Colonic mucosa (tissue), 4 donors: Measurements from ENCODE around the gene CDC73. TPM values are rescaled to one million over a fixed set of nuclear protein-coding genes. Genes with fewer than 3 reads are reported as not detected.
"Not testable (repeated sequence)": the region's sequence is repeated elsewhere in the genome, so short reads cannot be mapped to it uniquely, and the experiment has no call there.

Experiments
- DNase-seq: peaks from one replicate; pipeline ENCODE4 v3.0.0-alpha.2; 2020
- H3K27ac ChIP-seq: fragments of 200-600 bp; one replicate; pipeline ENCODE4 v1.8.0; 2021
- H3K27me3 ChIP-seq: fragments of 200-600 bp; one replicate; pipeline ENCODE4 v1.8.0; 2021
- H3K36me3 ChIP-seq: fragments of 200-600 bp; one replicate; pipeline ENCODE4 v1.8.0; 2021
- H3K4me1 ChIP-seq: fragments of 200-600 bp; one replicate; pipeline ENCODE4 v1.8.0; 2021; ENCODE audit warnings: mild to moderate bottlenecking
- H3K4me3 ChIP-seq: fragments of 200-600 bp; one replicate; pipeline ENCODE4 v1.8.0; 2021
- H3K9ac ChIP-seq, 2 donors: one replicate each; pipeline ENCODE4 v1.7.0; 2013; ENCODE audit warnings: control low read depth in 2 of 2, low read depth in 2 of 2, low read length in 2 of 2
- H3K9me3 ChIP-seq: fragments of 200-600 bp; one replicate; pipeline ENCODE4 v1.8.0; 2021
- CTCF ChIP-seq: fragments of 200-600 bp; IDR thresholded peaks from one replicate; pipeline ENCODE4 v1.8.0; 2022; ENCODE audit warnings: antibody characterized with exemption, mild to moderate bottlenecking
- intact Hi-C: fragments of 100-400 bp; cut with DNase I; formaldehyde crosslinking; loops from one replicate; pipeline ENCODE4 v1.14.1; 2022
- total RNA-seq, 2 donors: library from RNA; stranded (reverse); fragmentation: NEBNext Ultra II Directional in 1 of 2; extraction: Animal tissue kit (Norgen Biotek cat#: 25700) in 1 of 2; gene quantifications; one replicate each; pipeline ENCODE4 v1.2.1, GENCODE V29; 2021
- donor health status: healthy.
- donor health status: DM: no; HTN: no; CAD: no.
- donor health status: DM: no; HTN: no; CAD: no.

The CDC73 gene
- total RNA-seq, 2 donors from 2014 or later: 45.3 to 49.1 TPM

- TF ChIP-seq CTCF: no peak
- Histone ChIP-seq H3K9ac (no peak overlapping the region), H3K9me3 (no peaks in the 10 kb centered on the region), H3K36me3 (no peaks in the 10 kb centered on the region), H3K4me1 (no peaks in the 10 kb centered on the region), H3K4me3 (no peak overlapping the region), H3K27ac (no peak overlapping the region), H3K27me3 (no peaks in the 10 kb centered on the region)
- DNase-seq: no peak
- intact Hi-C loops: no loop called here
These were observed 99.8 kb downstream of the CDC73 start for GRCh38 chr1:193221651-193222050.

GRCh38 chr1:193222056-193222615 is 100.3 kb downstream of the CDC73 start:
- Histone ChIP-seq H3K27me3 (no peaks in the 10 kb centered on the region), H3K4me3 (no peak overlapping the region), H3K27ac (no peak overlapping the region), H3K4me1 (no peaks in the 10 kb centered on the region), H3K9me3 (no peaks in the 10 kb centered on the region), H3K9ac (no peak overlapping the region), H3K36me3 (no peaks in the 10 kb centered on the region)
- intact Hi-C loops: no loop called here
- no peak for DNase-seq
- no peak for TF ChIP-seq CTCF

- H3K4me1 ChIP-seq: no peaks in the 10 kb centered on the region
- intact Hi-C loops: no loop called here
- H3K27me3 ChIP-seq: no peaks in the 10 kb centered on the region
- no peaks in the 10 kb centered on the region for H3K9me3 ChIP-seq
- no peak overlapping the region for H3K27ac ChIP-seq
- TF ChIP-seq CTCF: no peak
- no peak overlapping the region for H3K4me3 ChIP-seq
- H3K9ac ChIP-seq: no peak overlapping the region
- no peak for DNase-seq
- no peaks in the 10 kb centered on the region for H3K36me3 ChIP-seq
These were observed 107.3 kb downstream of the CDC73 start for GRCh38 chr1:193229136-193229535.

GRCh38 chr1:193231146-193231545 is 109.3 kb downstream of the CDC73 start:
- H3K27ac ChIP-seq, intact Hi-C loops, H3K36me3 ChIP-seq, H3K27me3 ChIP-seq, H3K4me1 ChIP-seq, H3K9me3 ChIP-seq, H3K4me3 ChIP-seq, H3K9ac ChIP-seq, DNase-seq: not testable (repeated sequence)

DNA sequence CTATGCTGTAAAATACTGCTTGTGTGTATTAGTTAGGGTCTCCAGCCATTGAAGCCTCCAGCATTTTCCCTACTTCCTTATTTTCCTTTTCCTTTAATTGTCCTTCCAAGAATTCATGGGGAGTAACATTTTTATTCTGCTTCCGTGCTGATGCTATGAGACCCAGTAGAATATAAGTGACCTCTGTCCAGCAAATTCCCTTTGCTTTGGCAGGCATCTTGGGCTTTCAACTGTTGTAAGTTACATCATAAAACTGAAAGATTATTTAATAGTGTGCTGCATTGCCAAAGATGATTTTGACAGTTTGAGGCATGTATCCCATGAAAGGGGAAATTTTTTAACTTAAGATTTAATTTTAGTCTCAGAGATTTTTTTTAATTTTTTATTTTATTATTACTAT is 112.7 kb downstream of the CDC73 start:
- Histone ChIP-seq H3K9me3 (no peaks in the 10 kb centered on the region), H3K9ac (no peak overlapping the region), H3K4me1 (no peaks in the 10 kb centered on the region), H3K27me3 (no peaks in the 10 kb centered on the region), H3K27ac (no peak overlapping the region), H3K36me3 (no peaks in the 10 kb centered on the region), H3K4me3 (no peak overlapping the region)
- DNase-seq: no peak
- intact Hi-C loops: no loop called here
- no peak for TF ChIP-seq CTCF

DNA sequence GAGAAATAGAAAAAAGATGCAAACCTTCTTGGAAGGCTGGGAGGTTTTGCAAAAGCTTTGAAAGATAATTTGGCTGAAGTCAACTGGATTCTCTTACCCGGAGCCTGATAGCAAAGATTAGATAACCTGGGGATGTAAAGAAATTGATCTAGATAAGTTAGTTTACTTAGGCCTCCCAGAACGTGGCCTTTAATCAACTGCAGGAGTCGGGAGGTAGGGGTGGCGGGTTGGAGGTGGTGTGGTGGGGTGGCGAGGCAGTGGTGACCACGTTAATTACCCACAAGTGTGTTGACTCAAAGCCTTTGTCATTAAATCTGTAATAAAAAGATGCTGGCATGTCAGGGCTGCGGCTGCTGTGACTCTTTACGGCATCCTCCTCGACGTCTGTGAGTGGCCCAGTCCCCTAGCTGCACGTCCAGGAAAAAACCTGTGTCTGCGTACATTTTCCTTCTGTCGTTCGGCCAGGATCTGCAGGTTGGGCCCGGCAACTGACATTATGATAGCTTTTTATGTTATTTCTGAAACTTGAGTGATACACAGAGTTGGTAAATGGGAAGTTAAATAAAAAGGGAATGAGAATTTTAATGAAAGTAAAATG is 115.6 kb downstream of the CDC73 start:
- no peaks in the 10 kb centered on the region for H3K9me3 ChIP-seq
- no peak for DNase-seq
- H3K36me3 ChIP-seq: no peaks in the 10 kb centered on the region
- intact Hi-C loops: no loop called here
- H3K4me1 ChIP-seq: no peaks in the 10 kb centered on the region
- H3K27me3 ChIP-seq: no peaks in the 10 kb centered on the region
- no peak overlapping the region for H3K4me3 ChIP-seq
- no peak overlapping the region for H3K9ac ChIP-seq
- no peak overlapping the region for H3K27ac ChIP-seq
- TF ChIP-seq CTCF: no peak
